SK-N-SH (cell line): ENCODE results near the gene IQCK.

Source experiments
- EP300 ChIP-seq, 2 experiments: IDR thresholded peaks; 2 replicates each; pipeline versions ENCODE4 v1.4.0 to v1.6.1; 2012; ENCODE audit warnings: borderline replicate concordance in 1 of 2, low read depth in 1 of 2, low read length in 1 of 2
- EZH2phosphoT487 ChIP-seq: fragments of 200-600 bp; sonication (generic); IDR thresholded peaks from 2 replicates; pipeline ENCODE4 v1.6.1; 2017; ENCODE audit warnings: low read depth, mixed run types, mild to moderate bottlenecking, antibody characterized with exemption, moderate library complexity, borderline replicate concordance
- GABPA ChIP-seq: IDR thresholded peaks from 2 replicates; pipeline ENCODE4 v1.4.0; 2012; ENCODE audit warnings: low read depth, mild to moderate bottlenecking
- GATA2 ChIP-seq: sonication (generic); formaldehyde crosslinking; IDR thresholded peaks from 2 replicates; pipeline ENCODE4 v1.5.0; 2020; ENCODE audit warnings: mild to moderate bottlenecking, missing genetic modification reagents
- JUND ChIP-seq: IDR thresholded peaks from 2 replicates; pipeline ENCODE4 v1.4.0; 2012
- NFIC ChIP-seq: IDR thresholded peaks from 2 replicates; pipeline ENCODE4 v1.4.0; 2012; ENCODE audit warnings: borderline replicate concordance
- POLR2AphosphoS5 ChIP-seq: IDR thresholded peaks from 2 replicates; pipeline ENCODE4 v1.6.1; 2012; ENCODE audit warnings: low read depth, low read length
- RAD21 ChIP-seq: IDR thresholded peaks from 2 replicates; pipeline ENCODE4 v1.6.1; 2012; ENCODE audit warnings: mild to moderate bottlenecking, low read length
- RFX5 ChIP-seq: IDR thresholded peaks from 2 replicates; pipeline ENCODE4 v1.6.1; 2012; ENCODE audit warnings: mild to moderate bottlenecking, improper control_type of control experiment, low read length
- RXRA ChIP-seq: IDR thresholded peaks from 2 replicates; pipeline ENCODE4 v1.4.0; 2012; ENCODE audit warnings: low read depth, mild to moderate bottlenecking, borderline replicate concordance
- TAF1 ChIP-seq: IDR thresholded peaks from 2 replicates; pipeline ENCODE4 v1.6.1; 2012; ENCODE audit warnings: low read depth, mild to moderate bottlenecking, low read length, moderate library complexity, borderline replicate concordance
- YY1 ChIP-seq: IDR thresholded peaks from 2 replicates; pipeline ENCODE4 v1.4.0; 2012; ENCODE audit warnings: low read depth, mild to moderate bottlenecking
- TF ChIP-seq, protein P1 (sequence below): fragments of 200-600 bp; sonication (generic); IDR thresholded peaks from 2 replicates; pipeline ENCODE4 v1.6.1; 2017; ENCODE audit warnings: antibody characterized with exemption, mild to moderate bottlenecking, moderate library complexity
- TF ChIP-seq, protein P2 (sequence below): IDR thresholded peaks from 2 replicates; pipeline ENCODE4 v1.6.1; 2012; ENCODE audit warnings: mild to moderate bottlenecking, low read depth, low read length, moderate library complexity

DNA sequence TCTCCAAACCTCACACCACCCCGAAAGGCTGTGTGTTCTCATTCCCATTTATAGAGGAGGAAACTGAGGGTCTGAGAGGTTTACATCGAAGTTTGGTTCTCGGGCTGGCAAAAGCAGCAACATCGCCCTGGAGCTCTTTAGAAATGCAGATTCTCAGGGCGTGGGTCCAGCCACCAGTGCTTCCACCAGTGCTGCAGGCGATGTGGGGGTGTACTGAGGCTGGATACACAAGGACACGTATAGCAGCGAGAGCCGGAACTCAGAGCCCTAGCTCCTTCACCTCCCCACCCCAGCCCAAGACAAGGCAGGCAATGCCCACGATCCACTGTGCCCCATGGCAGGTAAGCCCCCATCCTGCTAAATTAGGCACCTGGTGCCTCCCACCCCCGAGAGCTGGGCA lies 160.7 kb downstream of the IQCK start:
- TF ChIP-seq, protein P1, sequence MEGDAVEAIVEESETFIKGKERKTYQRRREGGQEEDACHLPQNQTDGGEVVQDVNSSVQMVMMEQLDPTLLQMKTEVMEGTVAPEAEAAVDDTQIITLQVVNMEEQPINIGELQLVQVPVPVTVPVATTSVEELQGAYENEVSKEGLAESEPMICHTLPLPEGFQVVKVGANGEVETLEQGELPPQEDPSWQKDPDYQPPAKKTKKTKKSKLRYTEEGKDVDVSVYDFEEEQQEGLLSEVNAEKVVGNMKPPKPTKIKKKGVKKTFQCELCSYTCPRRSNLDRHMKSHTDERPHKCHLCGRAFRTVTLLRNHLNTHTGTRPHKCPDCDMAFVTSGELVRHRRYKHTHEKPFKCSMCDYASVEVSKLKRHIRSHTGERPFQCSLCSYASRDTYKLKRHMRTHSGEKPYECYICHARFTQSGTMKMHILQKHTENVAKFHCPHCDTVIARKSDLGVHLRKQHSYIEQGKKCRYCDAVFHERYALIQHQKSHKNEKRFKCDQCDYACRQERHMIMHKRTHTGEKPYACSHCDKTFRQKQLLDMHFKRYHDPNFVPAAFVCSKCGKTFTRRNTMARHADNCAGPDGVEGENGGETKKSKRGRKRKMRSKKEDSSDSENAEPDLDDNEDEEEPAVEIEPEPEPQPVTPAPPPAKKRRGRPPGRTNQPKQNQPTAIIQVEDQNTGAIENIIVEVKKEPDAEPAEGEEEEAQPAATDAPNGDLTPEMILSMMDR = no peak
- TF ChIP-seq NFIC (no peak), POLR2AphosphoS5 (no peak), GABPA (no peak), YY1 (no peak), JUND (no peak), RFX5 (no peak), TAF1 (no peak), GATA2 (no peak), RAD21 (no peak), EZH2phosphoT487 (no peak), EP300 (IDR thresholded peaks at IDR 0.05; ENCODE audit: borderline replicate concordance in 1 of 2, low read depth in 1 of 2, low read length in 1 of 2) (no peak), RXRA (no peak)
- TF ChIP-seq, protein P2, sequence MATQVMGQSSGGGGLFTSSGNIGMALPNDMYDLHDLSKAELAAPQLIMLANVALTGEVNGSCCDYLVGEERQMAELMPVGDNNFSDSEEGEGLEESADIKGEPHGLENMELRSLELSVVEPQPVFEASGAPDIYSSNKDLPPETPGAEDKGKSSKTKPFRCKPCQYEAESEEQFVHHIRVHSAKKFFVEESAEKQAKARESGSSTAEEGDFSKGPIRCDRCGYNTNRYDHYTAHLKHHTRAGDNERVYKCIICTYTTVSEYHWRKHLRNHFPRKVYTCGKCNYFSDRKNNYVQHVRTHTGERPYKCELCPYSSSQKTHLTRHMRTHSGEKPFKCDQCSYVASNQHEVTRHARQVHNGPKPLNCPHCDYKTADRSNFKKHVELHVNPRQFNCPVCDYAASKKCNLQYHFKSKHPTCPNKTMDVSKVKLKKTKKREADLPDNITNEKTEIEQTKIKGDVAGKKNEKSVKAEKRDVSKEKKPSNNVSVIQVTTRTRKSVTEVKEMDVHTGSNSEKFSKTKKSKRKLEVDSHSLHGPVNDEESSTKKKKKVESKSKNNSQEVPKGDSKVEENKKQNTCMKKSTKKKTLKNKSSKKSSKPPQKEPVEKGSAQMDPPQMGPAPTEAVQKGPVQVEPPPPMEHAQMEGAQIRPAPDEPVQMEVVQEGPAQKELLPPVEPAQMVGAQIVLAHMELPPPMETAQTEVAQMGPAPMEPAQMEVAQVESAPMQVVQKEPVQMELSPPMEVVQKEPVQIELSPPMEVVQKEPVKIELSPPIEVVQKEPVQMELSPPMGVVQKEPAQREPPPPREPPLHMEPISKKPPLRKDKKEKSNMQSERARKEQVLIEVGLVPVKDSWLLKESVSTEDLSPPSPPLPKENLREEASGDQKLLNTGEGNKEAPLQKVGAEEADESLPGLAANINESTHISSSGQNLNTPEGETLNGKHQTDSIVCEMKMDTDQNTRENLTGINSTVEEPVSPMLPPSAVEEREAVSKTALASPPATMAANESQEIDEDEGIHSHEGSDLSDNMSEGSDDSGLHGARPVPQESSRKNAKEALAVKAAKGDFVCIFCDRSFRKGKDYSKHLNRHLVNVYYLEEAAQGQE = no peak
